ENCODE measurements around the gene TRAPPC4. TPM values are rescaled to one million over a fixed set of nuclear protein-coding genes. Genes with fewer than 3 reads are reported as not detected.
A peak's percentile ranks its signal among the peaks of the same experiment; 100 is the strongest.
"Not testable (repeated sequence)": the region's sequence is repeated elsewhere in the genome, so short reads cannot be mapped to it uniquely, and the experiment has no call there.

TRAPPC4 gene, protein sequence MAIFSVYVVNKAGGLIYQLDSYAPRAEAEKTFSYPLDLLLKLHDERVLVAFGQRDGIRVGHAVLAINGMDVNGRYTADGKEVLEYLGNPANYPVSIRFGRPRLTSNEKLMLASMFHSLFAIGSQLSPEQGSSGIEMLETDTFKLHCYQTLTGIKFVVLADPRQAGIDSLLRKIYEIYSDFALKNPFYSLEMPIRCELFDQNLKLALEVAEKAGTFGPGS
- total RNA-seq (61.5 and 64.5 TPM in 2 replicates), polyA plus RNA-seq (61.4 and 83.5 TPM in 2 replicates), polyA minus RNA-seq (54.3 and 68.4 TPM in 2 replicates)
- total RNA-seq (2013) = 59.0 TPM

DNA sequence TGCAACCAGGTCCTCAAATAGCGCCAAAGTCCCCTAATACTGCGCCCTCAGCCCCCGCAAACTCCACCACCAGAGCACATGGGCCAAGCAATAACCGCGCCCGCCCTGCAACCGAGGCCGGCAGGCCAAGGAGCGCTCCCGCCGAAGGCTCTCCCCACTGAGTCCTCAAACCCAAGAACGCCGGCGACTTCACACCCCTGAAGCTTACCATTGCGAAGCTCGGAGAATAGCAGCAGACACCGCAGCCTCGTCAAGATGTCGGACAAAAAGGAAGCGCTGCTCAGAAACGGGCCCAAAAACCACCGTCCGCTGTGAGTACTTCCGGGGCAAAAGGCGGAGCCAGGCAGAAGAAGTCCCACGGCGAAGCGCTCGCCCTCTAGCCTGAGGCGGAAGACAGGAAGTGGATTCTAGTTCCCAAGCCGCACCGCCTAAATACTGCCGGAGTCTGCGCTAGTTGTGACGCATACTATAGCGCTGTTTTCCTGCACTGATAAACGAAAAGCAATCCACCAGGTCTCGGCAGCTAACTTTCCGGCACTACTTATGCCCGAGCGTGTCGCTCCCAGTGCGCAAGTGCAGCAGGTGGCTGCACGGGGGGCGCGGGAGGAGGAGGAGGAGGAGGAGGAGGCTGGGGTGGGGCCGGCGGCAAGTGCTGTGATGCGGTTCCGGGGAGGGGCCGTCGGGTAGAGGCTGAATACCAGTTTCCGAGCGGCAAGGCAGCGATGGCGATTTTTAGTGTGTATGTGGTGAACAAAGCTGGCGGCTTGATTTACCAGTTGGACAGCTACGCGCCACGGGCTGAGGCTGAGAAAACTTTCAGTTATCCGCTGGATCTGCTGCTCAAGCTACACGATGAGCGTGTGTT is at the start of gene TRAPPC4, which contains the start of gene RPS25:
TSS of gene TRAPPC4 (plus strand) at position 693 of the 865 bp plus-strand sequence. CDS start at position 723, 30 bp downstream.
TSS of gene RPS25 (minus strand) at position 270 of the 865 bp plus-strand sequence. CDS start at position 211, 59 bp downstream.
- intact Hi-C loops (cut with micrococcal nuclease) = loop anchor here (1.0 to 5.0 kb wide), 10 partner anchors 12 to 617 kb away; partner anchors contain the start of genes ATP5MG, CBL, CENATAC and DDX6
- Histone ChIP-seq H4K20me1 (ENCODE audit: control insufficient read depth, insufficient read depth, low read length, poor library complexity, severe bottlenecking) (peaks cover 15% of the 10 kb centered on the region), H3K9ac (ENCODE audit: low read length) (peak within 1 kb of the TSS; percentile 91), H3K27me3 (replicated peaks in 1 of 4; ENCODE audit: control extremely low read depth in 1 of 4, control insufficient read depth in 3 of 4, insufficient read depth in 4 of 4, low read length in 3 of 4) (no peaks in the 10 kb centered on the region), H3K36me3 (replicated peaks in 1 of 2; ENCODE audit: control extremely low read depth in 1 of 2, control insufficient read depth in 1 of 2, extremely low read depth in 1 of 2, insufficient read depth in 2 of 2, low read length in 1 of 2) (peaks cover 2 to 51% of the 10 kb centered on the region in 2 experiments), H3K4me2 (replicated peaks; ENCODE audit: low read depth, low read length, poor library complexity, severe bottlenecking) (peak within 1 kb of the TSS; percentile 77), H3K4me1 (ENCODE audit: control insufficient read depth in 2 of 2, insufficient read depth in 2 of 2, low read length in 2 of 2) (peaks cover 27 to 34% of the 10 kb centered on the region in 2 donors), H3K4me3 (ENCODE audit: control extremely low read depth in 1 of 5, extremely low read depth in 1 of 5, insufficient read depth in 1 of 5, low read depth in 2 of 5, low read length in 4 of 5) (peak within 1 kb of the TSS; percentile 85 to 98 (median 93)), H2AFZ (ENCODE audit: insufficient read depth, low read depth, low read length, poor library complexity, severe bottlenecking) (peak within 1 kb of the TSS; percentile 79), H3K79me2 (ENCODE audit: control insufficient read depth, insufficient read depth, low read length) (peaks cover 65% of the 10 kb centered on the region), H3K27ac (ENCODE audit: low read length in 2 of 2) (peak within 1 kb of the TSS; percentile 91 to 92), H3K9me3 (ENCODE audit: control extremely low read depth in 1 of 3, control insufficient read depth in 2 of 3, insufficient read depth in 1 of 3, low read length in 2 of 3) (no peaks in the 10 kb centered on the region)
- Mint-ChIP-seq H3K4me3 (peak within 1 kb of the TSS; percentile 100), H3K27ac (peak within 1 kb of the TSS; percentile 100), H3K4me1 (peaks cover 46% of the 10 kb centered on the region), H3K27me3 (no peaks in the 10 kb centered on the region), H3K9me3 (ENCODE audit: insufficient read depth) (no peaks in the 10 kb centered on the region)
- peak; percentile 98 for DNase-seq
- CTCF ChIA-PET = interaction anchor here (0.8 to 3.0 kb wide), 4 partner anchors 12 to 49 kb away, joined by 3 to 14 read pairs (median 6); partner anchors contain the start of genes CENATAC, SLC37A4 and VPS11
- POLR2A ChIA-PET = interaction anchor here (0.7 to 3.3 kb wide), 8 partner anchors 12 to 582 kb away, joined by 3 to 18 read pairs (median 6); partner anchors contain the start of genes CENATAC, DPAGT1, KMT2A and SLC37A4
- WGBS (ENCODE audit: insufficient coverage) = under 1% methylated on average over 63 of the region's 63 CpGs
- no peak for TF ChIP-seq EZH2 (IDR thresholded peaks at IDR 0.05; ENCODE audit: borderline replicate concordance, insufficient read depth, low read depth, low read length, poor library complexity, severe bottlenecking)
- TF ChIP-seq, protein P1, sequence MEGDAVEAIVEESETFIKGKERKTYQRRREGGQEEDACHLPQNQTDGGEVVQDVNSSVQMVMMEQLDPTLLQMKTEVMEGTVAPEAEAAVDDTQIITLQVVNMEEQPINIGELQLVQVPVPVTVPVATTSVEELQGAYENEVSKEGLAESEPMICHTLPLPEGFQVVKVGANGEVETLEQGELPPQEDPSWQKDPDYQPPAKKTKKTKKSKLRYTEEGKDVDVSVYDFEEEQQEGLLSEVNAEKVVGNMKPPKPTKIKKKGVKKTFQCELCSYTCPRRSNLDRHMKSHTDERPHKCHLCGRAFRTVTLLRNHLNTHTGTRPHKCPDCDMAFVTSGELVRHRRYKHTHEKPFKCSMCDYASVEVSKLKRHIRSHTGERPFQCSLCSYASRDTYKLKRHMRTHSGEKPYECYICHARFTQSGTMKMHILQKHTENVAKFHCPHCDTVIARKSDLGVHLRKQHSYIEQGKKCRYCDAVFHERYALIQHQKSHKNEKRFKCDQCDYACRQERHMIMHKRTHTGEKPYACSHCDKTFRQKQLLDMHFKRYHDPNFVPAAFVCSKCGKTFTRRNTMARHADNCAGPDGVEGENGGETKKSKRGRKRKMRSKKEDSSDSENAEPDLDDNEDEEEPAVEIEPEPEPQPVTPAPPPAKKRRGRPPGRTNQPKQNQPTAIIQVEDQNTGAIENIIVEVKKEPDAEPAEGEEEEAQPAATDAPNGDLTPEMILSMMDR (IDR thresholded peaks at IDR 0.05) = no peak
- ATAC-seq (ENCODE audit: low read depth) = peak; percentile 91

DNA sequence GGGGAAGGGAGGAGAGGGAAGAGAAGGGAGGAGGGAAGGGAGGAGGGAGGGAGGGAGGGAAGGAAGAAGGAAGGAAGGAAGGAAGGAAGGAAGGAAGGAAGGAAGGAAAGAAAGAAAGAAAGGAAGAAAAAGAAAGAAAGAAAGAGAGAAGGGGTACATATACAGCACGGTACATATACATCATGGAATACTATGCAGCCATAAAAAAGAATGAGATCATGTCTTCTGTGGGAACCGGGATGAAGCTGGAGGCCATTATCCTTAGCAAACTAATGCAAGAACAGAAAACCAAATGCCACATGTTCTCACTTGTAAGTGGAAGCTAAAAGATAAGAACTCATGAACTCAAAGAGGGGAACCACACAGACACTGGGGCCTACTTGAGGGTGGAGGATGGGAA is 49.1 kb upstream of the TRAPPC4 start:
- H3K36me3 ChIP-seq (replicated peaks in 1 of 2; ENCODE audit: control extremely low read depth in 1 of 2, control insufficient read depth in 1 of 2, extremely low read depth in 1 of 2, insufficient read depth in 2 of 2, low read length in 1 of 2); CTCF ChIA-PET; H3K4me1 Mint-ChIP-seq; H3K9me3 ChIP-seq (ENCODE audit: control extremely low read depth in 1 of 3, control insufficient read depth in 2 of 3, insufficient read depth in 1 of 3, low read length in 2 of 3); H3K27ac ChIP-seq (ENCODE audit: low read length in 2 of 2); POLR2A ChIA-PET; H2AFZ ChIP-seq (ENCODE audit: insufficient read depth, low read depth, low read length, poor library complexity, severe bottlenecking); H3K4me1 ChIP-seq (ENCODE audit: control insufficient read depth in 2 of 2, insufficient read depth in 2 of 2, low read length in 2 of 2); H3K4me2 ChIP-seq (replicated peaks; ENCODE audit: low read depth, low read length, poor library complexity, severe bottlenecking); ATAC-seq (ENCODE audit: low read depth); H3K9ac ChIP-seq (ENCODE audit: low read length); H3K9me3 Mint-ChIP-seq (ENCODE audit: insufficient read depth); H3K4me3 Mint-ChIP-seq; DNase-seq; H3K79me2 ChIP-seq (ENCODE audit: control insufficient read depth, insufficient read depth, low read length); H3K27ac Mint-ChIP-seq; H4K20me1 ChIP-seq (ENCODE audit: control insufficient read depth, insufficient read depth, low read length, poor library complexity, severe bottlenecking); H3K4me3 ChIP-seq (ENCODE audit: control extremely low read depth in 1 of 5, extremely low read depth in 1 of 5, insufficient read depth in 1 of 5, low read depth in 2 of 5, low read length in 4 of 5); intact Hi-C loops (cut with micrococcal nuclease): not testable (repeated sequence)
- no CpG with 5 or more reads among the region's 2 CpGs for WGBS (ENCODE audit: insufficient coverage)
- H3K27me3 Mint-ChIP-seq = peaks cover 13% of the 10 kb centered on the region
- peaks cover 0 to 11% (median 2%) of the 10 kb centered on the region in 4 experiments for H3K27me3 ChIP-seq (replicated peaks in 1 of 4; ENCODE audit: control extremely low read depth in 1 of 4, control insufficient read depth in 3 of 4, insufficient read depth in 4 of 4, low read length in 3 of 4)

All from B cell (primary cell).